ENCODE results near the gene C1QA.

C1QA gene

DNA sequence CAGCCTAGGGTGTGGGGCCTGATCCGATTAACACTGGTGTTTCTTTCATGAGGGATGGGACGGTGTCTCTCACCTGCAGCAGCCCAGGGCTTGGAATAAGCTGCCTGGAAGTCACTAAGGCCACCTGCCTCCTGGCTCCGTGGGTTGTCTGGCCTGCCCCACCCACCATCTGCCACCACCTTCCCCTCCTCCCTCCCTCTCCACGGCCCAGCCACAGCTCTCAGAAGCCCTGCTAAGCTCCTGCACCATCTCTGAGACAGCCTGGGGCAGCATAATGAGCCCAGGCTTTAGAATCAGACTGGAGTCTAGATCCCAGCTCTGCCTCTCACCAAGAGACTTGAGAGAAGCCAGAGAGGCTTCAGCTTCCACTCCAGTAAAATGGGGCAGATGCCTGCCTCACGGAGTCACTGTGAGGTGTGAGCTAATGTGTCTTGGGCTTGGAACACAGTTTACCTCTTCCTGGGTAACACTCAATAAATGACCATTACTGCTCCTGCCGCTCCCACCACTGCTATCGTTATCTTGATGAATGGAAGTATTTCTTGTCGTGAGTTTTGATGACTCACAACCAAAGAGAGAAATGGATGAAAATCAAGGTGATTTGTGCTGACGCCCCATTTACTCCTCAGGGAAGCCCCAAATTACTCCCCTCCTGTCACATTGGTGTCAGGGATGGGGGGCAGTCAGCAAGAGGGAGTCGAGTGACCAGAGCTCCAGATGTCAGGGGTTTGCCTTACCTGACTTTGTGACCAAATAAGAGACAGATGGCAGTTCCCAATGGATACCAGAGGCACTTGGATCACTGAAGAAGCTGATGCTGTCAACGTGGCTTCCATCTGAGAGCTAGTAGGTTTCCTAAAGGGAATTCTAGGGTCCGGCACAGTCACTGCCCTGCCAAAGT, 23.5 kb upstream of the C1QA start:
- no peak for DNase-seq

DNA sequence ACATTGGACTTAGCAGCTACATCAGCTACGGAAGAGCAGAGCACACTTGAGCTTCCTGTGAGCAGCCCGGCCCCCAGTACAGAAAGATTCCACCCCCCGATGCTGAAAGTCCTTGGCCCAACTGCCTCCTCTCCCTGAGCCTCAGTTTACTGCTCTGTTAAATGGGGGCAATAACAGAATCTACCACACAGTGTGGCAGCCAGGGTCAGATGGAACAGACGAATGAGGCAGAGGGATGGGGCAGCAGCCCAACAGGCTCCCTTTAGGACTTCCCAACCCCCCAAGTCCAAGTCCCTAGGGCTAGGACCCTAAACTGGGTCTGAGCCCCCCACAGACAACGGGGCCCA, 22.9 kb upstream of the C1QA start:
- no peak for DNase-seq

DNA sequence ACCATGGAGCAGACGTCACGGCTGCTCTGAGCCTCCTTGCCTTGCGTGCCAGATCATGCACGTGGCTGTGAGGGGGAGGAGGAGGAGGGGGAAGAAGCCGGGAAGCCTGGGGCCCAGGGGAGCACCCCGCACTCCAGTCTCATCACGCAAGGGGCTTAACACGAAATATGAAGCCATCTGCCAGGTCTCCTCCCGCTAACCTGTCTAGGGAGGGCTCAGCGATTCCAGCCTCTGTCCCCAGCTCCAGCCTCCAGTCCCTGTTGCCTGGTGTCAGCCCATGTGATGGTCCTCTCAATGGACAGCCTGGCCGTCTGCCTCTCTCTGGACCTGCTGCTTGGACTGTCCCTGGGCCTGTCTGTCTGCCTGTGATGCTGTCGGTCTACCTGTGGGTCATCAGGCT, 22.5 kb upstream of the C1QA start:
- no peak for DNase-seq

DNA sequence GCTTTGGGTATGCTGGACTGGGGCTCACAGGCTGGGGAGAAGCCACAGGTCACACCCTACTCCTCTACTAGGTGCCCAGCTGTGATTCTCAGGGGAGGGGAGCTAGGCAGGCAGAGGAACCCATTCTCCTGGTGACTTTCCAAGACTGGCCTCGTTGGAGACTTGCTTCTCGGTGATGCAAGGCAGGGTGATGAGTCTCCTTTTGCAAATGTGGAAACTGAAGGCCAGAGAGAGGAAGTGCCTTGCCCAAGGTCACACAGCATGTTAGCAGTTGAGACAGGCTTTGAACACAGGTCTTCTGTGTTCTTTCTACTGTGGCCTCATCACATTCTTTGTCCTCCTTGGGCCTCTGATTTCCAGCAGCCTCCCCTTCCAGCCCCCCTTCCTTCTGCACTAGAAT, 20.5 kb upstream of the C1QA start:
- no peak for DNase-seq

DNA sequence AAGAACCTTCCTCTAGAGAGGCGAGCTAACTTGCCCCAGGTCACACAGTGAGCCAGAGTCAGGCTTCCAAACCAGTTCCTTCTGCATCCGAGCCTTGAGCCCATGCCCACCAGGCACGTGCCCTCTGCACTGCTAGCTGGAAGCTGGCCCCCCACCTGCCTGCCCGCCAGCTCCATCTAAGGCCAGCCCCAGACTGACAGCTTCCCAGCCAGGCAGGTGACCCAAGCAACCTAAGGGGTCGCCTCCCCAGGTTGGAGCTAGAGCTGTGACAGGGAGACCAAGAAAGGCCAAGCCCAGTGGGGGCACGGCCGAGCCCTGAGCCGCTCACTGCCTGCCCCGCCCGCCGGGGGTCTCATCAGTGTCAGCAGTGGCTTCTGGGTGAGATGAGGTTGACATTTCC, 19.9 kb upstream of the C1QA start:
- DNase-seq, result no peak

DNA sequence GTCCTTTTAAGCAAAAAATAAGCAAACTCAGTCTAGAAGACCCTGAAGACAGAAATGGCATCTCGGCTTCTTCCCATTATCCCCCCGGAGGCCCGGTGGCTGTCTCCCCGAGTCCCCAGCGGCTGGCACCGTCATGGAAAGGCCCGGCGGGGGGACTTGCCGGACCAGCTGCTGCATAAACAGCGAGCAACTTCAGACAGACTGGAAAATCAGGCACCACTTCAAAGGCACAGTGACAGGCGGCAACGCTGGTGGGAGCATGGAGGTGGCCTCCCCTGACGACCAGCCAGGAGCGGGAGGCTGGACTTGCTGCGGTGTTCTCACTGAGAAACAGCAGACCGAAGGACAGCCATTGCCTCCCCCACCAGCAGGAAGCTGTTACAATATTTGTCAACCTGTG, 18.4 kb upstream of the C1QA start:
- DNase-seq, result no peak

GRCh38 chr1:22619252-22619651, 17.2 kb upstream of the C1QA start:
- DNase-seq, result no peak

- no peak for DNase-seq
Measured at GRCh38 chr1:22619798-22620197, 16.6 kb upstream of the C1QA start.

DNA sequence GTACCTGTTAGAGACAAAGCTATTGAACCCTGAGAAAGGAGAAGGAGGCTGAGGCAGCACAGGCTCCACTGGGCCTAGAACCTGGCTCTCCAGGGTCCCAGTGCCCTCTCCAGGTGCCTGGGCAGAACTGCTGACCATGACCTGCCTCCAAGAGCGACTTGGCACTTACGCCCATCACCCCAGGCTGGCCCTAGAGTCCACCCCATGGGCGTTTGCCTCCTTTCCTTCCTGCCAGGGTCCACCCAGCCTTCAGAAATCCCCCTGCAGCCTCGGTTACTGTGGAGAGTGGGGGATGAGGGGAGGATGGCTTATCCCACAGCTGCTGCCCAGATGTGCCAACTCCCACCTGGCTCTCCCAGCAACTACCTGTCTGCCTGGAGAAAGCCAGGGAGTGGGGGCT, 14.7 kb upstream of the C1QA start:
- no peak for DNase-seq

DNA sequence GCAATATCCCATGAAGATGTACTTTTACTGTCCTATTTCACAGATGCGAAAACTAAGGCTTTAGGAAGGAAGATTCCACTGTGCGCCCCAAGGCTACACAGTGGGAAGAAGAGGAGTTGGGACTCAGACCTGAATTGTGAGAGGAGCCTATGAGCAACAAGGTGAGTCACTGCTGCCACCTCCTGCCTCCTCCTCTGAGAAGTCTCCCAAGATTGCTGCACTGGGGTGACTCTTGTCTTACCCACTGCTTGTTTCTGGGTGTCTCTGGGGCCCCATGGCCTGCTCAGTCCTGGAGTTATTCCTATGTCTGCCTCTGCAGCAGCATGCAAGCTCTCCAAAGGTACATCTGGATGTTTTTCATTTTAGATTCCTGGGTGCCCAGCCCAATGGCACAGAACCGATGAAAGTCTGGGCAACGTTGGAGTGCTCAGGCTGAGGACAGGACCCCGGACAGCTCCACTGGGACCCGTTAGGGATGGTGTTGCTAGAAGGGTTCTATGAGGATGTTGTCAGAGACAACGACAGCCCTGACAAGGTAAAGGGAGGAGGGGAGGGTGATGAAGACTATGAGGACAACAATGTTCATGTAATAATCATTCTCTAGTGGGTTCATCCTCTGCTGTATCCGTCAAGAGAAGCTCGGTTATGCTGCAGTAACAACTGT, 11.0 kb upstream of the C1QA start:
- peak; percentile 17 for DNase-seq

DNA sequence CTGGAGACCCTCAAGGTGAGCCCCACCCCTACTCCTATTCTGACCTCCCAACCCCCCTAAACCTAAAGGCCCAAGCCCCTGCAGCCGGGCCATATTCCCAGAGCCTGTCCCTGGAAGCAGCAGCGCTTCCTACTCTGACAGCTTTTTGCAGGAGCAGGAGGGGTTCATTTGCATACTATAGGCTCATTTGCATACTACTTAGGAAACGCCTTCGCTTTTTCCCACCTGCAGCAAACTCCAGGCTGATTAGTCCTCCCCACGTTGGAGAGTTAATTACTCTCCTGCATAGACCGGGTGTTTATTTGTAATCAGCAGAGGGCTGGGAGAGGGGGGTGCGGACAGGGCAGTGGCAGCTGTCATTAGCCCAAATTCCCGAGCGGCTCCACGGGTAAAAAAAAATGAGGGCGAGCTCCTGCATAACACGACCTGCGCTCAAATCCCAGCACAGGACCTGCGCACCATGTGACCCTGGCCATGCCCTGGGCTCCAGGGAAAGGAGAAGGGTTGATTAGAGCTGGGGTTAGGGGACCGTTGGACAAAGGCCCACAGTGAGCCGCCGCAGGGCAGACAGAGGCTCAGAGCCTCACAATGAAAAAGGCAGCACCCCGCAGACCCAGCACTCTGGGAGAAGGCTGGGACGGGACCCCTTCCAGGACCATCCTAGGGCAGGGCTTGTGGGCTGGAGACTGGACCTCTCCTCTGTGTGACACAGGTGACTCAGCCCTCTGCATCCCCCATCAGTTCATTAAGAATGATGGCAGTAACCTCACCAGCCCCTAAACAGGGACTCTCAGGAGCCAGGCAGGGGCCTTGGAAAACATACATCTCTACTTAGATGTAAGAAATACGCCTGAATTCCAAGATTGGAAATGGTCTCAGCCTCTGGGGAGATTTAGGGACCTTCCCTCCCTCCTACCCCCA, 9.9 kb upstream of the C1QA start:
- no peak for DNase-seq

DNA sequence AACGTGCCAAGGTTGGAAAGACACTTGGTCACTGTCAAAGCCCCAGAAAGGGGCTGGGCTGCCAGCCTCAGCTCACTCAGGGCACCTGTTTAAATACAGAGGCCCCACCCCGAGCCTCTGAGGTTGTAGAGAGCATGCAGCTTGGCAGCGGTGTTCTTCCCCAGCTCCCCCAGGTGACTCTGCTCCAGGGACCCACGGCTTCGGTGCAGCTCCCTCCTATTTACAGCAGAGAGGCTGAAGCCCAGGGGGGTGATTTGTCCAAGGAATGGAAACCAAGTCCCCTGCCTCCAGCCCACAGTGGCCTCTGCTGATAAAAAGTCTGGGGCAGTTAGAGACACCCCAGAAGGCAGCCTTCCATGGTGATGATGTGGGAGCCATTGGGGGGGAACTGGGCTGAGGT, 9.1 kb upstream of the C1QA start:
- no peak for DNase-seq

- no peak for DNase-seq
Measured at GRCh38 chr1:22628698-22629444, 7.6 kb upstream of the C1QA start.

DNA sequence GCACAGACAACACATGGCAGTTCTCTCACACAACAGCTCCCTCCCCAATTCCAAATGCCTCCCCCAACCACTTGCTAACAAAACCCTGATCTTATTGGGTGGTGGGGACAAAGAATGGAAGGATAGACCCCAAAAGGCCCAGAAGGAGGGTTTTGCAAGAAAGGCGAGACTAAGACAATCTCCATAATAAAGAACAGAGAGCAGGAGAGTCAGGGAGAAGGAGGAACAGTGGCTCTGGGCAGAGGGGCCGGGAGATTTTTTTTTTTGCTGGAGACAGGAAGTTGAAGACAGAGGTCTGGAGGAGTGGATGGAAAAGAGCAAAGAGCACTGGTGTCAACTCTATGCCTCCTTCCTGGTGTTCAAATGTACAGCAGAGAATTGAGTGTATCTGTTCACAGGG, 6.5 kb upstream of the C1QA start:
- no peak for DNase-seq

DNA sequence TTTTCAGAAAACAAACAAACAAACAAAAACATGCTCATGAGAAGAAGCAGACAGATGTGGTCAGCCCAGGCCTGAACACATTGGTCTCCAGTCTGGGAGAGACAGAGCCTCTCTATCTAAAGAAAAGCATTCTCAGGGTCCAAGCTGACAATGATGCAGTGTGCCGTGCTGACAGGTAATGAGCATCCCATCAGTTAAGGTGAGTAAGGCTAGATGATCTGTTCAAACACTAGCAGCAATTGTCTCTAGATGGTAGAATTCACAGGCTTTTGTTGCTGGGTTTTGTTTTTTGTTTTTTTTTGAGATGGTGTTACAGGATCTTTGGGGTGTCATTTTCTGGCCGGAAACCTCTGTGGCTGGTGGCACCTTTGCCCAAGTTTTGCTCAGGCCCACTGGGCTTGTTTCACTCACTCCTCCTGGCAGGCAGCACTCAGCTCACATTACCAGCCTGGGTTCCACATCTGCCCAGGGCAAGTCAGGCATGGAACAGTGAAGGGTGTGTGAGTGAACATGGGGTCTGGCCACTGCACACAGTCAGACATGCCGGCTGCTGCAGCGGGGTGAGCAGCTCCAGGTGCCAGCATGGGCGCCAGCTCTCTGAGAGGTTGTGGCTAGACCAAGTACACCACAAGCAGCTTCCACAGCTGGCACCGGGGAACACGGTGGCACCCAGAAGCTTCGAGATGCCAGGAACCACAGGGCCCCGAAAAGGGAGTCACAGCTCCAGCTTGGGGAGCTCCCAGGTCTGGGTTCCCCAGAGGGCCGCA, 2.5 kb upstream of the C1QA start:
- DNase-seq, result no peak

DNA sequence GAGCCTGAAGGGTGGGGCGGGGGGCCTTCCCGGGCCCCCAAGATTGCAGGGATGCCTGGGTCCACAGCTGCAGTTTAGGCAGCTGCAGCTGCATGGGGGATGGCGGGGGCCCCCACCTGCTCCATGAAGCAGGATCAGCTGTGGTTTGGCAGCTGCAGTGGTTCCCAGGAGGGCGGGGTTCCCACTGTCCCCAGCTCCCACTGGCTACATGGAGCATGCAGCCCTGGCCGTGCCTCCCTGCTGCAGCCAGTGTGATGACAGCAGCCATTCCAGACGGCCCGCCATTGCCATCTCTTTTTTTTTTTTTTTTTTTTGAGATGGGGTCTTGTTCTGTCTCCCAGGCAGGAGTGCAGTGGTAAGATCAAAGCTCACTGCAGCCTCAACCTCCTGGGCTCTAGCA, 992 bp upstream of the C1QA start:
- DNase-seq, result no peak

GRCh38 chr1:22636927-22637326, 499 bp downstream of the C1QA start:
- DNase-seq, result no peak

DNA sequence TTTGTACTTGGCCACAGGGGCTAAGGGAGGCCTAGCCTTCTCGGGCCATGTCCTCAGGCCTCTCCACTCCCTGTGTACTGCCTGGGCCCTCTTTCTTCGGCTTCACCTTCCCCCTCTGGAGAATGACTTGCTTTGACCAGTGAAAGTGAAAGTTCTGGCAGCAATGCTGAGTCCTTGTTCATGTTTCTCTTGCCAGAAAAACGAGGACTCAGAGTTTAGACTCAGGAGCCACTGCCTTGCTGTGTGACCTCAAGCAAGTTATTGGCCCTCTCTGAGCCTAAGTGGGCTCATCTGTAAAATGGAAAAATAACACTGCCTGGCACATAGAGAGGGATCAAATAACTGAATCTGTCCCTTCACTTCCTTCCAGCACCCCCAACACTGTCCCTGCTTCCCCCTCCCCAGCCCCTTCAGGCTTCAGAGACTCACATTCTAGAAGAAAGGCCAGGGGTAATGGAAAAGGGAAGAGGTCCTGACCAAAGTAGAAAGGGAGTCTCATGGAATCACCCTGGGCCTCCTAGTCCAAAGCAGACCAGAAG, 1.5 kb downstream of the C1QA start:
- DNase-seq, result no peak

GRCh38 chr1:22638476-22639234, 2.2 kb downstream of the C1QA start:
- no peak for DNase-seq

DNA sequence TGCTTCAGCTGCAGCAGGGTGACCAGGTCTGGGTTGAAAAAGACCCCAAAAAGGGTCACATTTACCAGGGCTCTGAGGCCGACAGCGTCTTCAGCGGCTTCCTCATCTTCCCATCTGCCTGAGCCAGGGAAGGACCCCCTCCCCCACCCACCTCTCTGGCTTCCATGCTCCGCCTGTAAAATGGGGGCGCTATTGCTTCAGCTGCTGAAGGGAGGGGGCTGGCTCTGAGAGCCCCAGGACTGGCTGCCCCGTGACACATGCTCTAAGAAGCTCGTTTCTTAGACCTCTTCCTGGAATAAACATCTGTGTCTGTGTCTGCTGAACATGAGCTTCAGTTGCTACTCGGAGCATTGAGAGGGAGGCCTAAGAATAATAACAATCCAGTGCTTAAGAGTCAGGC, 2.9 kb downstream of the C1QA start:
- peak; percentile 73 for DNase-seq

DNA sequence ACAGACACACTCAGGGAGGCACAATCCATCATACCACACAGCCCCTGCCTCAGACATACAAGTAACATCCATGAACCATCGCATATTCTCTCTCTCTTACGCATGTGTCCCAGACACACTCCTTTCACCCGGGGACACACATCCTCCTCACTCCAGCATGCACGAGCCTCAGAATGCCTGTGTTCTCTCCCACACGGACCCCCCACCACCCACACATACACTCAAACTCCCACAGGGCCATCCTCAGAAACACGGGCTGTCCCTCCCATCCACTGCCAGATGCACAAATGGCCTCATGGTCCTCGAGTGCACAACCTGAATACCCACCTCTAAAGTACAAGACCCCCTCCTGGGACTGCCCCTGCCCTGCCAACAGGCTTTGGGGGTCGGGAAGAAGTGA, 4.8 kb downstream of the C1QA start:
- DNase-seq, result no peak
